WTC11 (cell line): ENCODE data around the gene TTC39B.

ENCODE experiments used
- CREB1 ChIP-seq: sonication (generic); formaldehyde crosslinking; IDR thresholded peaks from 2 replicates; pipeline ENCODE4 v1.8.0; 2023; ENCODE audit warnings: mild to moderate bottlenecking, missing genetic modification reagents
- IRF2 ChIP-seq: sonication (generic); formaldehyde crosslinking; IDR thresholded peaks from 2 replicates; pipeline ENCODE4 v1.8.0; 2022; ENCODE audit warnings: low read depth, missing genetic modification reagents, borderline replicate concordance
- MLX ChIP-seq: sonication (generic); formaldehyde crosslinking; IDR thresholded peaks from 2 replicates; pipeline ENCODE4 v1.8.1; 2023; ENCODE audit warnings: mild to moderate bottlenecking, missing genetic modification reagents, moderate library complexity
- SP1 ChIP-seq: sonication (generic); formaldehyde crosslinking; conservative IDR thresholded peaks from 2 replicates; pipeline ENCODE4 v1.8.1; 2022; ENCODE audit warnings: missing genetic modification reagents
- TEAD4 ChIP-seq: sonication (generic); formaldehyde crosslinking; IDR thresholded peaks from 2 replicates; pipeline ENCODE4 v1.8.0; 2022; ENCODE audit warnings: mild to moderate bottlenecking, missing genetic modification reagents
- TF ChIP-seq, protein P1 (sequence below): fragments of 200-600 bp; IDR thresholded peaks from 2 replicates; pipeline ENCODE4 v1.8.0; 2022; ENCODE audit warnings: antibody characterized with exemption

DNA sequence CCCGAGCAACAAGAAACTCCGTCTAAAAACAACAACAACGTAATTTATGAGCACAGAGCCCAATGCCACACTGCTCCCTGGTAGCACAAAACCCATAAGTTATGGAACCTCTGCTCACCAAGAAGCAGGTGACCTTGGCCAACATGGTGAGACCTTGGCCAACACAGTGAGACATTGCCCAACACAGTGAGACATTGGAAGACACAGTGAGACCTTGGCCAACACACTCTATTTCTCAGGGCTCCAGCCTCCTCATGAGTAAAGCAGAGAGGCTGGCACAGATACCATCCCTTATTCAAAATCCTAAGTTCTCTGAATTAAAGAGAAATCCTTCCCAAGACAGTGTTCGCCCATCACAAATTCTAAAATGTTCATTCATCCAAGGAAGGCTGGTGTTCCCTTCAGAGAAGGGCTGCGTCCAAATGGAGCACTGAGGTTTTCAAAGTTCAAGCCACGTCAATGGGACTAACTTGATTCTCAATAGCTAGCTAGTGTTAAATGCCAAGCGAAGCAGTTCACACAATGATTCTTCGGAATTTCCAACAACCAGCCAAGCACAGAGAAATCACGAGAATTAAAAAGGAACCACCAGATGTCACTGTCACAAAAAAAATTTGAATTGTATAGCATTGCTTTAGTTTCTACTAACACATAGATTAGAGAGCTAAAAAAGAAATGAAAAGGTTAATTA lies 29.5 kb downstream of the TTC39B start:
- TF ChIP-seq, protein P1, sequence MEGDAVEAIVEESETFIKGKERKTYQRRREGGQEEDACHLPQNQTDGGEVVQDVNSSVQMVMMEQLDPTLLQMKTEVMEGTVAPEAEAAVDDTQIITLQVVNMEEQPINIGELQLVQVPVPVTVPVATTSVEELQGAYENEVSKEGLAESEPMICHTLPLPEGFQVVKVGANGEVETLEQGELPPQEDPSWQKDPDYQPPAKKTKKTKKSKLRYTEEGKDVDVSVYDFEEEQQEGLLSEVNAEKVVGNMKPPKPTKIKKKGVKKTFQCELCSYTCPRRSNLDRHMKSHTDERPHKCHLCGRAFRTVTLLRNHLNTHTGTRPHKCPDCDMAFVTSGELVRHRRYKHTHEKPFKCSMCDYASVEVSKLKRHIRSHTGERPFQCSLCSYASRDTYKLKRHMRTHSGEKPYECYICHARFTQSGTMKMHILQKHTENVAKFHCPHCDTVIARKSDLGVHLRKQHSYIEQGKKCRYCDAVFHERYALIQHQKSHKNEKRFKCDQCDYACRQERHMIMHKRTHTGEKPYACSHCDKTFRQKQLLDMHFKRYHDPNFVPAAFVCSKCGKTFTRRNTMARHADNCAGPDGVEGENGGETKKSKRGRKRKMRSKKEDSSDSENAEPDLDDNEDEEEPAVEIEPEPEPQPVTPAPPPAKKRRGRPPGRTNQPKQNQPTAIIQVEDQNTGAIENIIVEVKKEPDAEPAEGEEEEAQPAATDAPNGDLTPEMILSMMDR = no peak
- TF ChIP-seq TEAD4 (CRISPR knock-in tag) (no peak), MLX (CRISPR knock-in tag) (no peak), IRF2 (CRISPR knock-in tag) (no peak), SP1 (CRISPR knock-in tag) (no peak), CREB1 (no peak)
